Measurements from ENCODE around the gene CCDC187. TPM values are rescaled to one million over a fixed set of nuclear protein-coding genes. Genes with fewer than 3 reads are reported as not detected.
A peak's percentile ranks its signal among the peaks of the same experiment; 100 is the strongest.

The CCDC187 gene
- total RNA-seq, 1 donor: under 0.01 TPM

DNA sequence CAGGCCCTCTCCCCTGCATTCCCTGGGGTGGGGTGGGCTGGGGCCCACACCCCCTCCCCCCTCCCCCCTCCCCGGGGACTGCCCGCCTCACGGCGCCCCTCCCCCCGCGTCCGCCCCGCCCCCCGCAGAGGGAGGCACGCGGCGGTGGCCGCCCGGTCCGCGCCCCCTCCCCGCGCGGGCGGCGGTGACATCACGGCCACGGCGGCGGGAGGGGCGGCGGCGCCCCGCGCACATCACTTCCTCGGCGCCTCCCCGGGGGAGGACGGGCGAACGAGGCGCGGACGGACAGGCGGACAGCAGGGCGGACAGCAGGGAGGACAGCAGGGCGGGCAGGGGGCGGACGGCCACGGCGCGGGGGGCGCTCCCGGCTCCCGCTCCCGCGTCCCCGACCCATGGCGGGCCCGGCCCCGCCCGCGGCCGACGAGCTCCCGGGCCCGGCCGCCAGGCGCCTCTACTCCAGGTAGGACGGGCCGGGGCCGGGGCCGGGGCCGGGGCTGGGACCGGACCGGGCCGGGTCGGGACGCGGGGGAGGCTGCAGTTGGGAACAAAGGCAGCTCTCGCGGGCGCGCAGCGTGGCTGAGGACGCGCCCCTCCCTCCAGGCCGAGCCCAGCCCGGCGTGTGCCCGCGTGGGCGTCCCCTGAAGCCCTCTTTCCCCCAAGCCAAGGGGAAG, 23.5 kb upstream of the CCDC187 start, which contains the start of gene GPSM1:
Gene GPSM1, plus strand, starts transcription at position 236 of the 671 bp plus-strand sequence. Its CDS starts 157 bp downstream, at position 393.
- DNase-seq (ENCODE audit: low read depth): peak; percentile 66
- TF ChIP-seq, protein P1, sequence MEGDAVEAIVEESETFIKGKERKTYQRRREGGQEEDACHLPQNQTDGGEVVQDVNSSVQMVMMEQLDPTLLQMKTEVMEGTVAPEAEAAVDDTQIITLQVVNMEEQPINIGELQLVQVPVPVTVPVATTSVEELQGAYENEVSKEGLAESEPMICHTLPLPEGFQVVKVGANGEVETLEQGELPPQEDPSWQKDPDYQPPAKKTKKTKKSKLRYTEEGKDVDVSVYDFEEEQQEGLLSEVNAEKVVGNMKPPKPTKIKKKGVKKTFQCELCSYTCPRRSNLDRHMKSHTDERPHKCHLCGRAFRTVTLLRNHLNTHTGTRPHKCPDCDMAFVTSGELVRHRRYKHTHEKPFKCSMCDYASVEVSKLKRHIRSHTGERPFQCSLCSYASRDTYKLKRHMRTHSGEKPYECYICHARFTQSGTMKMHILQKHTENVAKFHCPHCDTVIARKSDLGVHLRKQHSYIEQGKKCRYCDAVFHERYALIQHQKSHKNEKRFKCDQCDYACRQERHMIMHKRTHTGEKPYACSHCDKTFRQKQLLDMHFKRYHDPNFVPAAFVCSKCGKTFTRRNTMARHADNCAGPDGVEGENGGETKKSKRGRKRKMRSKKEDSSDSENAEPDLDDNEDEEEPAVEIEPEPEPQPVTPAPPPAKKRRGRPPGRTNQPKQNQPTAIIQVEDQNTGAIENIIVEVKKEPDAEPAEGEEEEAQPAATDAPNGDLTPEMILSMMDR (IDR thresholded peaks at IDR 0.05; ENCODE audit: insufficient read depth, low read depth, low read length): no peak
- peak within 1 kb of the TSS; percentile 76 for H3K4me3 ChIP-seq (ENCODE audit: low read depth, low read length)

DNA sequence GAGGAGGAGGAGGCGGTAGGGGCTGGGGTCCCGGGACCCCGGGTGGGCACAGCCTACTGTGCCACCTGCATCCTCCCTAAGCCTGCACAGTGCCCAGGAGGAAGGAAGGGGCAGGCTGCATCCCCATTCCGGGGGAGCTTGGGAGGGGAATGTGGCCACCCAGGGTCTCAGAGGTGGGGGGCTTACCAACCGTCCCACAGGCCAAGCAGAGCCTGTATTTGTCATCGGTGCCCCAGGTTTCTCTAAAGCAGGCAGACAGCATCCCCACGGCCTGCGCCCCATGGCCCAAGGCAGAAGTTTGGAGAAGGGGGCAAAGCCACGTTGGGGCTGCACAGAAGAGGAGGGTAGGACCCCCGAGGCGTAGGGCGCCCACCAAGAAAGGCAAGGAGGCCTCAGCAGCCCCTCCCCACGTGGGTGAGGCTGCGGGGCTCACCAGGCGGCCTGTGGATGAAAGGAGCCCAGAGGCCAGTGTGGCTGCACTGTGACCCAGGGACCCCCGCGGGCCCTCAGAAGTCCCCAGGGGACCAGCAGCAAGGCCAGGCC, 22.9 kb upstream of the CCDC187 start:
- peak overlapping the region; percentile 35 for H3K4me3 ChIP-seq (ENCODE audit: low read depth, low read length)
- TF ChIP-seq, protein P1 (IDR thresholded peaks at IDR 0.05; ENCODE audit: insufficient read depth, low read depth, low read length): no peak
- no peak for DNase-seq (ENCODE audit: low read depth)

DNA sequence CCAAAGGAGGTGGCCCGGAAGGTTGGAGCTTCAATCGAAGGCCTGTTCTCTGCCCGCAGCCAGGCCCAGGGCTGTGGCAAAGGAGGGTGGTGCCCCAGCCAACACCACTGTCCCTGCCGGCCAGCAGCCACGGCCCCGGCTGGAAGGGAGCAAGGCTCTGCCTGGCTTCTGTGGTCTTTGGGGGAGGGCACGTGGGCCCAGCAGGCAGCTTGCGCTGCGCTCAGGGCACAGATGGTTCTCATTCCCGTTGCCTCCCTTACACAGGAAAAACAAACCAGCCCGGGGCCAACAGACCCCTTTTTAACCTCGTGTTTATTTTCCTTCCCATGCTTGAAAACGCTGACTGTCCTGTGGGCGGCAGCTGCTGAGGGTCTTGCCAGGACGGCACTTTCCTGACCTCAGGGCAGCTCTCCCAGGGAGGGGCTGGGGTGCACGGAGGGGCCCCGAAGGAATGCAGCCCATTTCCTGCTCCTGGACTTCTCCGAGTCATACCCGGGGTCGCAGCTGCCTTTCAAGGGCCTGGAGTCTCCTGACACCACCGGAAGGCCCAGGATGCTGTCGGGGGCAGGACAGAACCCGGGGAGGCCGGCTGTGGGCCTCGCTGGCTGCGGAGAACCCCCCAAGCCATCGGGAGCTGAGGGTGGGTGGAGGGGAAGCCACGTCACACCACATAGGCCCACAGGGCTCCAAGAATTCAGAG, 22.3 kb upstream of the CCDC187 start:
- DNase-seq (ENCODE audit: low read depth): peak; percentile 93
- peak overlapping the region; percentile 35 for H3K4me3 ChIP-seq (ENCODE audit: low read depth, low read length)

DNA sequence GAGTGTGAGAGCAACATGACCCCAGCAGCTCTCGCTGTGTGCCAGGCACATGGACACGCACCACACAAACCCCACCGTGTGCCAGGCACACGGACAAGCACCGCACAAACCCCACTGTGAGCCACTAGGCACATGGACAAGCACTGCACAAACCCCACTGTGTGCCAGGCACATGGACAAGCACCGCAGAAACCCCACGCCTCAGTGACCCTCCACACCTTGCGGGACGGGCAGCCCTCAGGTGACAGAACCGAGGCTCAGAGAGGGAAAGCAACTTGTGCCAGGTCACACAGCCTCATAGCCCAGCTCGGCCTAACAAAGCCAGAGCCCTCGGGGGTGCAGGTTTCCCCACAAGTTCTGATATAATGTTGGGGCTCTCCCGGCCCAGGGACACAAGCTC, 21.5 kb upstream of the CCDC187 start:
- DNase-seq (ENCODE audit: low read depth): no peak
- TF ChIP-seq, protein P1 (IDR thresholded peaks at IDR 0.05; ENCODE audit: insufficient read depth, low read depth, low read length): no peak
- no peak overlapping the region for H3K4me3 ChIP-seq (ENCODE audit: low read depth, low read length)

More for the DNA sequence above, 22.3 kb upstream of the CCDC187 start:
- TF ChIP-seq, protein P1 (IDR thresholded peaks at IDR 0.05; ENCODE audit: insufficient read depth, low read depth, low read length): no peak

DNA sequence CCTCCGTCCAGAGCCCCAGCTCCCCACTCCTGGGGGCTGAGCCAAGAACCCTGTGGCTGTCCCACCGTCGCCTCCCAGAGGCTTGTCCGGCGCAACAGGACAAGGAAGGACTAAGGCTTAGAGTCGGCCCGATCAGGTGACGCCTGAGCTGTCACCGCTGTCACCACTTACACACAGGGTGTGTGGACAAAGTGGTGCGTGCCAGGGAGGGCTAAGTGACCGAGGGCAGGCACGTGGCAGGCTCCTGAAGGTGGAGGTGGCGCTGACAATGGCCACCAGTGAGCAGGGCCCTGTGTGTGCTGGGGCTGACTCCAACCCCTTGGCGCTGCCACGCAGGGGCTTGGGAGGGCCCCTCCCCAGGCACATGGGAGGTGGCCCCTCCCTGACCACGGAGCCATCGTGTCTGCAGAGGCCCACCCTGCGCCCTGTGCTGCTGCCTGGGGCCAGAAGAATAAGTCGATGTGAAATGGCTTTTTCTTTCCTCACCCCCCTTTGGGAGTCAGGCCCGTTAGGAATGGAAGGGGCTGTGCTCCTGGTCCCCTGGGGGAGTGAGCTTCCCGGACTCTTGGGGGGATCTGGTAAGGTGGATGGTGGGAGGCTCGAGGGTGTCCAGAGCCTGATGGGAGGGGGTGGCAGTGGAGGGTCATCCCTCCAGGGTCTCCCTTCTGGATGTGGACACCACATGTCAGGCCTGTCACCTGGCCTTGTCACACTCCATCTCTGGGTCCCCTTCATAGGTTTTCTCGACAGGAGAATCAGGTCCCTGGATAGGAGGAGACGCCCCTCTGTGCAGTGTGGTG, 20.8 kb upstream of the CCDC187 start:
- no peak overlapping the region for H3K4me3 ChIP-seq (ENCODE audit: low read depth, low read length)
- TF ChIP-seq, protein P1 (IDR thresholded peaks at IDR 0.05; ENCODE audit: insufficient read depth, low read depth, low read length): no peak
- DNase-seq (ENCODE audit: low read depth): no peak

DNA sequence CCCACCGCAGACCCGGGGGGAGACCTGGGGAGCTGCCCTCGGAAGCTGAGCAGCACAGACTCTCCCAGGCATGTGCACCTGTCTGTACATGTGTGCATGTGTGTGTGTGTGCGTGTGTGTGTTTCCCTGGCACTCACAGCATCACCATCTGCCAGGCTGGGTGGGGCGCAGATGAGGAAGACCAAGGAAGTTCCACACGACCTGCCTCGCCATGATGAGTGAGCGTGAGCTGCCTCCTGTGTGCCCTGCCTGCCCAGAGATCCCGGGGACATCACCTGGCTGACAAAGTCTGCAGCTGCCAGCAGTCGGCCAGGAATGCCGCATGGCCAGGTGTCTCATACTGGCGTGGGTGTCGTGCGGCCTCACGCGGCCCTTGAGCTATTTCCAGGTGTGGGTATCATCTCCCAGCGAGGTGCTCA, 19.5 kb upstream of the CCDC187 start:
- DNase-seq (ENCODE audit: low read depth): no peak
- TF ChIP-seq, protein P1 (IDR thresholded peaks at IDR 0.05; ENCODE audit: insufficient read depth, low read depth, low read length): no peak
- H3K4me3 ChIP-seq (ENCODE audit: low read depth, low read length): no peak overlapping the region

Data from fibroblast of villous mesenchyme (primary cell).